Natural killer cell treated with Interleukin-12 subunit alpha and Interleukin-12 subunit beta and Interleukin-15 and Interleukin-18, amount 100 ng/mL, for 72 hours (primary cell): ENCODE measurements around the gene SH3GLB2. TPM values are rescaled to one million over a fixed set of nuclear protein-coding genes. Genes with fewer than 3 reads are reported as not detected.
"Not testable (repeated sequence)": the region's sequence is repeated elsewhere in the genome, so short reads cannot be mapped to it uniquely, and the experiment has no call there.

Source experiments
- ATAC-seq, 2 donors: fragments of 150-1000 bp; cut with Tn5 transposase in 1 of 2; sonication (Bioruptor Pico), chemical (Tn5 transposase) in 1 of 2; 2 replicates each; pipeline ENCODE4 v1.10.0; 2021
- DNase-seq: peaks from one replicate; pipeline ENCODE4 v3.0.0; 2022; ENCODE audit warnings: low spot score
- H3K27ac Mint-ChIP-seq, 2 donors: 1 replicate in 1 of 2; 2 replicates in 1 of 2; pipeline ENCODE4 v1.8.0; 2022; ENCODE audit warnings: mixed read lengths in 2 of 2, mild to moderate bottlenecking in 1 of 2, moderate library complexity in 1 of 2
- H3K27me3 Mint-ChIP-seq, 2 donors: 1 replicate in 1 of 2; 2 replicates in 1 of 2; pipeline ENCODE4 v1.8.0; 2022; ENCODE audit warnings: mixed read lengths in 2 of 2
- H3K36me3 Mint-ChIP-seq: one replicate; pipeline ENCODE4 v1.8.0; 2022; ENCODE audit warnings: mixed read lengths
- H3K4me1 Mint-ChIP-seq, 2 donors: 1 replicate in 1 of 2; 2 replicates in 1 of 2; pipeline ENCODE4 v1.8.0; 2022; ENCODE audit warnings: low read depth in 2 of 2, mixed read lengths in 2 of 2, mild to moderate bottlenecking in 1 of 2
- H3K4me3 Mint-ChIP-seq: one replicate; pipeline ENCODE4 v1.8.0; 2022; ENCODE audit warnings: mixed read lengths
- H3K9me3 Mint-ChIP-seq: 2 replicates; pipeline ENCODE4 v1.8.0; 2022; ENCODE audit warnings: mixed read lengths
- total RNA-seq, 2 donors: library from RNA; stranded (reverse); gene quantifications; one replicate each; pipeline ENCODE4 v1.2.3, GENCODE V29; 2022

Gene SH3GLB2
- total RNA-seq, 2 donors from 2014 or later = 57.8 to 99.0 TPM

GRCh38 chr9:128986671-128987070 is 41.5 kb downstream of the SH3GLB2 start:
- Mint-ChIP-seq H3K4me1 (no peaks in the 10 kb centered on the region), H3K4me3 (no peak overlapping the region), H3K27me3 (no peaks in the 10 kb centered on the region), H3K9me3 (no peaks in the 10 kb centered on the region), H3K36me3 (peaks cover 42% of the 10 kb centered on the region), H3K27ac (no peak overlapping the region)
- ATAC-seq (no peak), DNase-seq (no peak)

GRCh38 chr9:128983536-128983935 is 44.6 kb downstream of the SH3GLB2 start:
- Mint-ChIP-seq H3K27me3 (no peaks in the 10 kb centered on the region), H3K27ac (no peak overlapping the region), H3K9me3 (no peaks in the 10 kb centered on the region), H3K36me3 (peaks cover 48% of the 10 kb centered on the region), H3K4me3 (no peak overlapping the region), H3K4me1 (no peaks in the 10 kb centered on the region)
- no peak for ATAC-seq
- DNase-seq = no peak

GRCh38 chr9:128979111-128979510 is 49.0 kb downstream of the SH3GLB2 start:
- H3K27me3 Mint-ChIP-seq = no peaks in the 10 kb centered on the region
- H3K9me3 Mint-ChIP-seq = no peaks in the 10 kb centered on the region
- no peaks in the 10 kb centered on the region for H3K4me1 Mint-ChIP-seq
- H3K27ac Mint-ChIP-seq = no peak overlapping the region
- H3K36me3 Mint-ChIP-seq = peaks cover 16% of the 10 kb centered on the region
- DNase-seq (no peak), ATAC-seq (no peak)
- H3K4me3 Mint-ChIP-seq = no peak overlapping the region

GRCh38 chr9:128972956-128973355 is 55.2 kb downstream of the SH3GLB2 start:
- Mint-ChIP-seq H3K27me3 (no peaks in the 10 kb centered on the region), H3K9me3 (no peaks in the 10 kb centered on the region), H3K4me3 (no peak overlapping the region), H3K36me3 (peaks cover 28% of the 10 kb centered on the region), H3K4me1 (no peaks in the 10 kb centered on the region), H3K27ac (no peak overlapping the region)
- DNase-seq (no peak), ATAC-seq (no peak)

GRCh38 chr9:128969491-128969890 is 58.6 kb downstream of the SH3GLB2 start:
- Mint-ChIP-seq H3K4me3 (no peak overlapping the region), H3K27me3 (no peaks in the 10 kb centered on the region), H3K9me3 (no peaks in the 10 kb centered on the region), H3K27ac (no peak overlapping the region), H3K4me1 (no peaks in the 10 kb centered on the region), H3K36me3 (peaks cover 28% of the 10 kb centered on the region)
- no peak for DNase-seq
- no peak for ATAC-seq

- H3K36me3 Mint-ChIP-seq, H3K4me3 Mint-ChIP-seq: not testable (repeated sequence)
Measured at GRCh38 chr9:128961403-128961802, 66.7 kb downstream of the SH3GLB2 start.

More at GRCh38 chr9:128961403-128961802, 66.7 kb downstream of the SH3GLB2 start:
- not testable (repeated sequence) for H3K9me3 Mint-ChIP-seq, H3K27ac Mint-ChIP-seq, H3K27me3 Mint-ChIP-seq, ATAC-seq, H3K4me1 Mint-ChIP-seq, DNase-seq

Other genes starting within 250 kb of the SH3GLB2 start
- 10 to 100 TPM; 25.9 to 33.4 TPM for gene TBC1D13, start 241.1 kb downstream of the SH3GLB2 start, total RNA-seq
- gene ENDOG, start 209.8 kb downstream of the SH3GLB2 start, total RNA-seq = 10 to 100 TPM; 18.4 to 23.7 TPM
- gene SPOUT1, start 198.5 kb downstream of the SH3GLB2 start, total RNA-seq = 100 to 1,000 TPM in 1 of 2 donors, 10 to 100 TPM in 1; 89.5 to 152 TPM
- 10 to 100 TPM in 1 of 2 donors, 1 to 10 TPM in 1; 6.7 to 19.9 TPM for gene KYAT1, start 146.4 kb downstream of the SH3GLB2 start, total RNA-seq
- 10 to 100 TPM; 25.6 to 28.2 TPM for gene LRRC8A, start 146.2 kb downstream of the SH3GLB2 start, total RNA-seq
- 1 to 10 TPM in 1 of 2 donors, under 1 TPM in 1; 0.24 to 1.1 TPM for gene PHYHD1, start 107.3 kb downstream of the SH3GLB2 start, total RNA-seq
- gene DOLK, start 80.7 kb downstream of the SH3GLB2 start, total RNA-seq = 10 to 100 TPM in 1 of 2 donors, 1 to 10 TPM in 1; 8.7 to 11.5 TPM
- gene NUP188, start 80.6 kb downstream of the SH3GLB2 start, total RNA-seq = 100 to 1,000 TPM; 103 to 143 TPM
- 10 to 100 TPM; 42.4 to 82.6 TPM for gene MIGA2, start 8.3 kb upstream of the SH3GLB2 start, total RNA-seq
- 10 to 100 TPM; 18.6 to 24.1 TPM for gene DOLPP1, start 52.8 kb upstream of the SH3GLB2 start, total RNA-seq
- 10 to 100 TPM; 11.9 to 12.7 TPM for gene CRAT, start 82.5 kb upstream of the SH3GLB2 start, total RNA-seq
- 100 to 1,000 TPM in 1 of 2 donors, 10 to 100 TPM in 1; 75.7 to 133 TPM for gene PTPA, start 83.1 kb upstream of the SH3GLB2 start, total RNA-seq
- gene IER5L, start 149.9 kb upstream of the SH3GLB2 start, total RNA-seq = 1 to 10 TPM in 1 of 2 donors, under 1 TPM in 1; 0.64 to 1.8 TPM